Measurements from ENCODE around the gene RBM28. TPM values are rescaled to one million over a fixed set of nuclear protein-coding genes. Genes with fewer than 3 reads are reported as not detected.
A peak's percentile ranks its signal among the peaks of the same experiment; 100 is the strongest.
"Not testable (repeated sequence)": the region's sequence is repeated elsewhere in the genome, so short reads cannot be mapped to it uniquely, and the experiment has no call there.

Gene RBM28
- total RNA-seq, 1 donor from 2014 or later: 77.0 TPM

GRCh38 chr7:128322040-128322643 is 21.6 kb downstream of the RBM28 start:
- no peak for DNase-seq (ENCODE audit: low spot score)
- no peaks in the 10 kb centered on the region for H3K9me3 Mint-ChIP-seq
- intact Hi-C loops (cut with micrococcal nuclease): loop anchor here (10.0 kb wide), 1 partner anchor 617 kb away; no protein-coding TSS in a partner anchor
- H3K27ac Mint-ChIP-seq: peak overlapping the region; percentile 36
- no peaks in the 10 kb centered on the region for H3K27me3 Mint-ChIP-seq (ENCODE audit: insufficient read depth)
- H3K4me3 Mint-ChIP-seq: no peak overlapping the region
- H3K36me3 Mint-ChIP-seq (ENCODE audit: low read depth): peaks cover 49% of the 10 kb centered on the region
- H3K4me1 Mint-ChIP-seq (ENCODE audit: low read depth): peaks cover 27% of the 10 kb centered on the region

GRCh38 chr7:128321044-128321422 is 22.7 kb downstream of the RBM28 start:
- Mint-ChIP-seq H3K4me3 (no peak overlapping the region), H3K36me3 (ENCODE audit: low read depth) (peaks cover 57% of the 10 kb centered on the region), H3K27me3 (ENCODE audit: insufficient read depth) (no peaks in the 10 kb centered on the region), H3K27ac (peak overlapping the region; percentile 7), H3K4me1 (ENCODE audit: low read depth) (peaks cover 27% of the 10 kb centered on the region), H3K9me3 (no peaks in the 10 kb centered on the region)
- intact Hi-C loops (cut with micrococcal nuclease): loop anchor here (10.0 kb wide), 1 partner anchor 616 kb away; no protein-coding TSS in a partner anchor
- DNase-seq (ENCODE audit: low spot score): no peak

DNA sequence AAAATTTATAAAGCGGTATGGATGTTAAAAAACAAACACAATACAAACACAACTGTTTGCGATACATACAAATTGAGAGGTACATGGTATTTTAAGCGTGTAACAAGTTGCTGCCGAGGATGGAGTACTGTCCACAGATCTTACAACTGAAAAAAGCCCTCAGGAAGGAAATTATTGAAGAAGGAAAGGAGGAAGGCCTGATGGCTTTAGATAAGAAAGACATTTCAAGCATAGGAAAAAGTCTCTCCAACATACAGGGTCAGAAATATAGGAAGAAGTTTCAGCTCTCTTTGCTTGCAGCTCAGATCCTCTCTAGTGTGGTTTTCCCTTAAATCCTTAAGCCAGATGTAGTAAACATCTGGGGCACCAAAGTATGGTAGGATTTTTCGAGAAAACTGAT is 25.0 kb downstream of the RBM28 start:
- intact Hi-C loops (cut with micrococcal nuclease): no loop called here
- no peak overlapping the region for H3K4me3 Mint-ChIP-seq
- H3K4me1 Mint-ChIP-seq (ENCODE audit: low read depth): peaks cover 27% of the 10 kb centered on the region
- no peak for DNase-seq (ENCODE audit: low spot score)
- H3K36me3 Mint-ChIP-seq (ENCODE audit: low read depth): peaks cover 58% of the 10 kb centered on the region
- no peak overlapping the region for H3K27ac Mint-ChIP-seq
- no peaks in the 10 kb centered on the region for H3K9me3 Mint-ChIP-seq
- no peaks in the 10 kb centered on the region for H3K27me3 Mint-ChIP-seq (ENCODE audit: insufficient read depth)

DNA sequence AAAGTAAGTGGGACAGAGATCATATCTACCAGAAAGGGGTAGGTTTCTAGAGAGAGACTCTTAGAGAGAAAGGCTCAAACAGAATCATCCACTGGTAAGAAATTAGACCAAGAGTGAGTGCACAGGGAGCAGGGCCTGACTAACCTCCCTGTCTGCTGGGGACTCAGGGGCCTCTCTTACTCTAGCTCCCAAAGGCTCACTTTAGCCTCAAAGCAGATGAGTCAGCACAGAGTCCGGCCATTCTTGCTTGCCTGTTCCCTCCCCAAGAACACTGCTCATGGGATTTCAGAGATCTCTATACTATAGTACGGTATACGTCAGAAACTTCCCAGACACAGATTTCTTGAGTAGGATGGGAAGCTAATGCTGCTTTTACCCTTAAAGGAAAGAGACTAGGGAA is 32.7 kb downstream of the RBM28 start:
- peaks cover 41% of the 10 kb centered on the region for H3K36me3 Mint-ChIP-seq (ENCODE audit: low read depth)
- intact Hi-C loops (cut with micrococcal nuclease): no loop called here
- H3K4me3 Mint-ChIP-seq: no peak overlapping the region
- no peak overlapping the region for H3K27ac Mint-ChIP-seq
- no peaks in the 10 kb centered on the region for H3K27me3 Mint-ChIP-seq (ENCODE audit: insufficient read depth)
- H3K4me1 Mint-ChIP-seq (ENCODE audit: low read depth): no peaks in the 10 kb centered on the region
- H3K9me3 Mint-ChIP-seq: no peaks in the 10 kb centered on the region
- DNase-seq (ENCODE audit: low spot score): no peak

- H3K4me3 Mint-ChIP-seq: no peak overlapping the region
- no peak overlapping the region for H3K27ac Mint-ChIP-seq
- no peaks in the 10 kb centered on the region for H3K9me3 Mint-ChIP-seq
- DNase-seq (ENCODE audit: low spot score): no peak
- no peaks in the 10 kb centered on the region for H3K27me3 Mint-ChIP-seq (ENCODE audit: insufficient read depth)
- H3K4me1 Mint-ChIP-seq (ENCODE audit: low read depth): no peaks in the 10 kb centered on the region
- peaks cover 41% of the 10 kb centered on the region for H3K36me3 Mint-ChIP-seq (ENCODE audit: low read depth)
- intact Hi-C loops (cut with micrococcal nuclease): no loop called here
Measured at GRCh38 chr7:128310499-128310898, 33.2 kb downstream of the RBM28 start.

DNA sequence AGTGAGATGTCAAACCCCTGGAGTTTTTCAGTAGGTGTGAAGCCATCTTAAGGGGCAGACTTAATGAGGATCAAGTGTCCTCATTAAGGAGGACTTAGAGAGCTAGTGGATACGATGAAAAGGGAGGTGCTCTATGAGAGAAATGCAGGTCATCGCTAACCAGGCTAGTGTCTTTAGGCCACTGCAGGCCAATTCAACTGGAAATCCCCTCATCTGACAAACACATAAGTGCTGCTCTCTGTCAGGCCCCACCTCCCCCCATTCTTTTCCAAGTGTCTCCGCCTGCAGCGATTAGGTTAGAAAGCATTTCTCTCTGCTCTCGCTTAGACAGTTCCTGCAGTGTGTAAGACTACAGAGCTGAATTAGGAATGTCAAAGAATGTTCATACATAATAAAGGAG is 33.7 kb downstream of the RBM28 start:
- H3K27ac Mint-ChIP-seq: no peak overlapping the region
- H3K4me3 Mint-ChIP-seq: no peak overlapping the region
- intact Hi-C loops (cut with micrococcal nuclease): no loop called here
- H3K27me3 Mint-ChIP-seq (ENCODE audit: insufficient read depth): no peaks in the 10 kb centered on the region
- no peak for DNase-seq (ENCODE audit: low spot score)
- no peaks in the 10 kb centered on the region for H3K9me3 Mint-ChIP-seq
- H3K4me1 Mint-ChIP-seq (ENCODE audit: low read depth): no peaks in the 10 kb centered on the region
- H3K36me3 Mint-ChIP-seq (ENCODE audit: low read depth): peaks cover 40% of the 10 kb centered on the region

DNA sequence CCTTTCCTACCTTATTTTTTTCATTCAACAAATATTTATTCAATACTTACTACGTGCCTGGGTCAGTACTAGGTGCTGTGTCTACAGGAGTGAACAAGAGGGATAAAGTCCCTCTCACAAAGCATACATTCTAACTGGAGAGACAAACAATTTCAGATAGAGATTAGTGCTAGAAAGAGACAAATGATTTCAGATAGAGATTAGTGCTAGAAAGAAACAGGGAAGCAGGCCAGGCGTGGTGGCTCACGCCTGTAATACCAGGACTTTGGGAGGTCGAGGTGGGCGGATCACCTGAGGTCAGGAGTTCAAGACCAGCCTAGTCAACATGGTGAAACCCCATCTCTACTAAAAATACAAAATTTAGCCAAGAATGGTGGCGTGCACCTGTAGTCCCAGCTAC is 34.6 kb downstream of the RBM28 start:
- no peak overlapping the region for H3K27ac Mint-ChIP-seq
- no peak for DNase-seq (ENCODE audit: low spot score)
- no peak overlapping the region for H3K4me3 Mint-ChIP-seq
- no peaks in the 10 kb centered on the region for H3K9me3 Mint-ChIP-seq
- H3K36me3 Mint-ChIP-seq (ENCODE audit: low read depth): peaks cover 41% of the 10 kb centered on the region
- no peaks in the 10 kb centered on the region for H3K27me3 Mint-ChIP-seq (ENCODE audit: insufficient read depth)
- H3K4me1 Mint-ChIP-seq (ENCODE audit: low read depth): no peaks in the 10 kb centered on the region
- intact Hi-C loops (cut with micrococcal nuclease): no loop called here

DNA sequence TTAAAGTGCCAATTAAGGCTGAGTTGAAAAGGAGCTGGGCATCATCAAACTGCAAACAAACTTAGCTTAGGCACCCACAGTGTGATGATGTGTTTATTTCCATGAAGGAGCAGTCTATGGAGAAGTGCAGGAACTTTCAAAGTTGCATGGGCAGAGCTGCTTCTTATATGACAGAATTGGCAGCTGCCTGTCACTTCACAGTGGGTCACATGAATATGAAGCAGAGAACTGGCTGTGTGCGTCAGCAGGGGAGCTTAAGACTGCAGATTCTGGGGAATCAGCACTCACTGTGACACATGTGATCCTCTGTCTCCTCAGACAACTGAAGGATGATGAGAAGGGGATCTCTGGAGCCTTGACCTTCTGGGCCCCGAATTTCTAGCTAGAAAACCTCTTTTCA is 36.6 kb downstream of the RBM28 start:
- Mint-ChIP-seq H3K4me3 (no peak overlapping the region), H3K36me3 (ENCODE audit: low read depth) (peaks cover 37% of the 10 kb centered on the region), H3K27me3 (ENCODE audit: insufficient read depth) (no peaks in the 10 kb centered on the region), H3K9me3 (no peaks in the 10 kb centered on the region), H3K4me1 (ENCODE audit: low read depth) (no peaks in the 10 kb centered on the region), H3K27ac (no peak overlapping the region)
- no peak for DNase-seq (ENCODE audit: low spot score)
- intact Hi-C loops (cut with micrococcal nuclease): no loop called here

DNA sequence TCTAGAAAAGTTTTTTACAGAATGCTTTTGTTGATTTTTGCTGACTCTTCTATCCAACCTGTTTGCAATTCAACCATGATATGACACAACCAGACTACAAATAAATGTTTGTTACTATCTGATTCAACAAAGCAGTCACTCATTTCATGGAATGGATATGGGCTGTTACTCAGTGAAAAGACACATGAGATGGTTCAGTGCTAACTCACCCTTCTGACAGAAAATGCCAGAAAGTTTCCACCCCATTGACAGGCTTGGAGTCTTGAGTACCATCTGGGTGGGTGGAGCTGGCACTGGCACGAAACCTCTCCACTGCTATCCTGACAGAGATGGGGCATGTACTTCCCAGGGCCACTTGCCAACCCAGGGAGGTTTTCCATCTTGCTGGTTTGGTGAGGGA is 39.5 kb downstream of the RBM28 start:
- Mint-ChIP-seq H3K27me3 (ENCODE audit: insufficient read depth) (peaks cover 1% of the 10 kb centered on the region), H3K36me3 (ENCODE audit: low read depth) (peaks cover 28% of the 10 kb centered on the region), H3K27ac (no peak overlapping the region), H3K9me3 (no peaks in the 10 kb centered on the region), H3K4me1 (ENCODE audit: low read depth) (no peaks in the 10 kb centered on the region), H3K4me3 (no peak overlapping the region)
- no peak for DNase-seq (ENCODE audit: low spot score)
- intact Hi-C loops (cut with micrococcal nuclease): no loop called here

GRCh38 chr7:128303643-128304042 is 40.1 kb downstream of the RBM28 start:
- DNase-seq (ENCODE audit: low spot score): no peak
- H3K9me3 Mint-ChIP-seq: no peaks in the 10 kb centered on the region
- H3K4me1 Mint-ChIP-seq (ENCODE audit: low read depth): no peaks in the 10 kb centered on the region
- intact Hi-C loops (cut with micrococcal nuclease): no loop called here
- H3K36me3 Mint-ChIP-seq (ENCODE audit: low read depth): peaks cover 25% of the 10 kb centered on the region
- no peak overlapping the region for H3K27ac Mint-ChIP-seq
- H3K27me3 Mint-ChIP-seq (ENCODE audit: insufficient read depth): peaks cover 1% of the 10 kb centered on the region
- no peak overlapping the region for H3K4me3 Mint-ChIP-seq

GRCh38 chr7:128303133-128303532 is 40.6 kb downstream of the RBM28 start:
- Mint-ChIP-seq H3K4me3 (no peak overlapping the region), H3K4me1 (ENCODE audit: low read depth) (no peaks in the 10 kb centered on the region), H3K27ac (no peak overlapping the region), H3K36me3 (ENCODE audit: low read depth) (peaks cover 24% of the 10 kb centered on the region), H3K27me3 (ENCODE audit: insufficient read depth) (peaks cover 1% of the 10 kb centered on the region), H3K9me3 (no peaks in the 10 kb centered on the region)
- no peak for DNase-seq (ENCODE audit: low spot score)
- intact Hi-C loops (cut with micrococcal nuclease): no loop called here

GRCh38 chr7:128302139-128302538 is 41.6 kb downstream of the RBM28 start:
- Mint-ChIP-seq H3K27ac (no peak overlapping the region), H3K27me3 (ENCODE audit: insufficient read depth) (peaks cover 1% of the 10 kb centered on the region), H3K9me3 (no peaks in the 10 kb centered on the region), H3K4me3 (no peak overlapping the region), H3K36me3 (ENCODE audit: low read depth) (peaks cover 19% of the 10 kb centered on the region), H3K4me1 (ENCODE audit: low read depth) (no peaks in the 10 kb centered on the region)
- no peak for DNase-seq (ENCODE audit: low spot score)
- intact Hi-C loops (cut with micrococcal nuclease): no loop called here

DNA sequence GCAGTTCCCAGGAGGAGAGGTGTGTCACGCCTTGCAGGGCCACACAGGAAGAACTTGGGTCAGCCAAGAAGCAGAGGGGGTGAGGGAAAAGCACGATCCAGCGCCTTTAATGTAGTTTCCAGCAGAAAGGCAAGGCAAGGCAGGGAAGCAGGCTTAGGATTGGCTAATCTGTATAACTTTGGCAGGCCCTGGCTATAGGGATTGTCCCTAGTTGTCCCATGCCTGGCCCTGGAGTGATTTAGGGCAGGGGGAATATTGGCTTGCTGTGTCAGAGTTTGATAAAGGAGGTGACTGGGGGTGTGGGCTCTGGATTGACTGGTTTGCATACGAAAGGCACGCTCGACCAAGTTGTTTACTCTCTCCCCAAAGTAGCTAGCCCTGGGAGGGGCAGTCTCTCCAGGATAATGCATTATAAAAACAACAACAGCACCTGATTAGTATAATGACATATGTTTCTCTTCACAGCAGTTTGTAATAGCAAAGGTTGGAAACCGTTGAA is 44.5 kb downstream of the RBM28 start:
- Mint-ChIP-seq H3K9me3 (no peaks in the 10 kb centered on the region), H3K27ac (no peak overlapping the region), H3K36me3 (ENCODE audit: low read depth) (peaks cover 9% of the 10 kb centered on the region), H3K4me3 (no peak overlapping the region), H3K4me1 (ENCODE audit: low read depth) (no peaks in the 10 kb centered on the region), H3K27me3 (ENCODE audit: insufficient read depth) (peaks cover 1% of the 10 kb centered on the region)
- DNase-seq (ENCODE audit: low spot score): no peak
- intact Hi-C loops (cut with micrococcal nuclease): no loop called here

GRCh38 chr7:128298004-128298403 is 45.7 kb downstream of the RBM28 start:
- H3K36me3 Mint-ChIP-seq (ENCODE audit: low read depth); H3K4me3 Mint-ChIP-seq; H3K27me3 Mint-ChIP-seq (ENCODE audit: insufficient read depth); intact Hi-C loops (cut with micrococcal nuclease); DNase-seq (ENCODE audit: low spot score); H3K4me1 Mint-ChIP-seq (ENCODE audit: low read depth); H3K27ac Mint-ChIP-seq; H3K9me3 Mint-ChIP-seq: not testable (repeated sequence)
